ENCODE measurements around the gene STRIT1.
"Not testable (repeated sequence)": the region's sequence is repeated elsewhere in the genome, so short reads cannot be mapped to it uniquely, and the experiment has no call there.

STRIT1 gene

DNA sequence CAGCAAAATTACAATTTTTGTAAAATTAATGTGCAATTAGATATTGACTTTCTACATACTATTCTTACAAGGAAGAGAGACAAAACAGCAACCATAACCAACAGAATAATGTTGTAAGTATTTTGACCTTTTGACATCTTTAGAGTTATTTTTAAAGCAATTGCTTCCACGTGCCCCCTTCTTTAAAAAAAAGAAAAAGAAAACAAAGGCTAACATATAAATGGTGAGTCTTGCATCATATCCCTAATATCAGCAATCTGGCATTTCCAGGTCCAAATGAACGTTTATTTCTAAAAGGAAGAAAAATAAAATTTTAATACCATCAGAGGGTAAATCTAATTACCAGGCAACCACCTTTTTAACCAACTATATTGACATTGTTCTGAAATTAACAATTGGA, 19.3 kb upstream of the STRIT1 start:
- no peak for DNase-seq

DNA sequence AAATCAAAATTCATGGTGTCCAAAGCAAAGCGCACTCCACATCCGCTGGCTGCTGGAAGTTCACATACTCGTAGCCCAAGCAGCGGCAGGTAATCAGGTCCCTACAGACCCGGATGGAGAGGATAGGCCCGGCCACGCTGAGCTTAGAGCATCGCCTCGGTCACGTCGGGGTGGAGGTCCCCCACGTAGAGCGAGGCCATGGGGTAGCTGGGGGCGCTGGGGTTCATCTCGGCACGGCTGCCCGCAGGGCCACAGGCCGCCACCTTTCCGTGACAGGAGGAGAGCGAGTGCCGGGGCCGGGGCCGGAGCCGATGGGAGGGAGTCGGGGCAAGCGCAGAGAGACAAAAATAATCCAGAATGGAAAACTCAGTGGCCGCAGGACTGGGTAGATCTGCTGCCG, 16.1 kb upstream of the STRIT1 start:
- no peak for DNase-seq

DNA sequence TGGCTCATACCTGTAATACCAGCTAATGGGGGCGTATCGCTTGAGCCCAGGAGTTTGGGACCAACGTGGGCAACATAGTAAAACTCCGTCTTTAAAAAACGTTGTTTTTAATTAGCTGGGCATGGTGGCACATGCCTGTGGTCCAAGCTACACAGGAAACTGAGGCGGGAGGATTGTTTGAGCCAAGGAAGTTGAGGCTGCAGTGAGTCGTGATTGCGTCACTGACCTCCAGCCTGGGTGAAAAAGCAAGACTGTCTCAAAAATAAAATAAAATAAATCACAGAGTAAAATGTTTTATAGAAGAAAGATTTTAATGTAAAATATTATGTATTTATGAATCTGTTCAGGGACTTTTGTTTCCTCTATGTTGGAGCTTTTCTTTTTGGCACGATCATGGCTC, 15.3 kb upstream of the STRIT1 start:
- no peak for DNase-seq

DNA sequence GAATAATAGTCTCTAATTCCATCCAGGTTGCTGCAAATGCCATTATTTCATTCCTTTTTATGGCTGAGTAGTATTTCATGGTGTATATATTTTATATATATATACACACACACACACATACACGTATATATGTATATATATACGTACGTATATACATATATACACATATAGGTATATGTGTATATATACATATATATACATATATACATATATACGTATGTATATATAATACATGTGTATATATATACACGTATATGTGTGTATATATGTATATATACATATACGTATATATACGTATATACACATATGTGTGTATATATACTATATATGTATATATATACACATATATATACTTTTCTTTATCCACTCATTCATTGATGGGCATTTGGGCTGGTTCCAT, 13.7 kb upstream of the STRIT1 start:
- no peak for DNase-seq

DNA sequence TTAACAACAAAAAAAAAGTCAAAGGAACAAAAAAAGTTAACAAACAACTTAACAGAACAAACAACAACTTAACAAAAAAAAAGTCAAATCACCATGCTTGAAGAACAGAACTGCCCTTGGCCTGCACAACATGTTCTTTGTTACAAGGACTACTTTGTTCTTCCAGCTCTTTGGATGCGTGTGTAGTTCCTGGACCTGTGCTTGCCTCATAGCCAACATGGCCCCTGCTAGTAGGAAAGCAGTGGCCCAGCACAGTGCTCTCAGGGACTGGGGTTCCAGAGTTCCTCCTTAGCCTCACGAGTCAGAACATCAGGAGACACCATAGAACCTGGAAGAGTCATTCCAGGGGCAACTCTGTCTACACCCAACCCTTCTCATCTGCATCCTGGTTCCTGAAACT, 10.9 kb upstream of the STRIT1 start:
- no peak for DNase-seq

DNA sequence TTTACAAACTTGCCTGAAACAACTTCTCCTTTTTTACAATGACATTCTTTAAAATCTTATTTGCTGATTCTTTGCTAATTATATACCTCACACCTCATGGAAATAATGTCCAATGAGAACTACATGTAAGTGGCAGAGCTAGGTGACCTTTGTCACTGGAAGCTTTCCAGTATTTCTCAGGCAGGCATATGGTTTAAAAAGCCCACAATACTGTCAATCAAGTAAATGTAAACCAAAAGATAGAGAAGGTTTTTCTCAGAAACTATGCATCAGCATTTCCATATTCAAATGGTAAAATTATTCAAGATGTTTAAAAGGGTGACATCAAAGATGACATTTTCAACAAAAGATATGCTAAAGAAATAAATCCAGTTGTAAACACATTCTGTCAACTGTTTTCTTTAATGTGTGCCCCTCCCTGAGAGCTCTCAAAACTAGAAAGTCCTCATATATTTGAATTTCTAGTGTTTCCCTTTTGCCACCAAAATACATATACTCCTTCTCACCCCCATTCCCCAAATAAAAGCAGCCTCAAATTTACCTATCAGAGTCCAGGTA, 10.1 kb upstream of the STRIT1 start:
- DNase-seq, result no peak

DNA sequence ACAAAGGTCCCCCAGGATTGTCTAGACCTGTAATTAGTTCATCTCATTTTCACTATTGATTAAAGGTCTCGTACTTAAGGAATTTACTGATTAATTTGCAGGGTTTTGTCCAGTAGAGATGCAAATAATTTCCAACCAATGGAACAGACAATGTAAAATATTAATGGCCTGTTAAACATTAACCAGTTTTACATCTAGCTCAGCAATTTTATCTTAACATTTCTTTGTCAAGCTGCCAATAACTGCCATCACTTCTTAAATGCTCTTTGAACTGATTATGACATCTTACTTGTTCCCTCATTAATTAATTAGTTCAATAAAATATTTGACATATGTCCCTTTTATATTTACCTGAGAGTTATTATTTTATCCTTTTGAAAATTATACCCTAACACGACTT, 9.4 kb upstream of the STRIT1 start:
- no peak for DNase-seq

DNA sequence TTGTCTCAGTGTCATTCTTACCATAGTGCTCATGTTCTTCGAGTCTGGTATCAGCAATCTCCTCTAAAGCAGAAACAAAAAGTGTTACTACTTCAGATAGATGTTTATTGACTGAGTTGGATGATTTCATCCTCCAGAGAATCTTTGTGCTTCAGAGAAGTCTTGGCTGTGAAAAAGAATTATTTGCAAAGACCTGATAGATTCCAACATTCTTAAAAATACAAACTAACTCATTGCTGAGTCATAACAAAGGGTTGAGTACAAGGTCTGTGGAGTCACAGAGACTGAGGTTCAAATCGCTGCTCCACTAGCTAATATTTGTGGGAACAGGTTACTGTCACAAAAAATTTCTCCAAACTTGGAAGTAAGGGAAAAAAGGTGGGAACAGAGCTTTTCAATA, 9.0 kb upstream of the STRIT1 start:
- no peak for DNase-seq

DNA sequence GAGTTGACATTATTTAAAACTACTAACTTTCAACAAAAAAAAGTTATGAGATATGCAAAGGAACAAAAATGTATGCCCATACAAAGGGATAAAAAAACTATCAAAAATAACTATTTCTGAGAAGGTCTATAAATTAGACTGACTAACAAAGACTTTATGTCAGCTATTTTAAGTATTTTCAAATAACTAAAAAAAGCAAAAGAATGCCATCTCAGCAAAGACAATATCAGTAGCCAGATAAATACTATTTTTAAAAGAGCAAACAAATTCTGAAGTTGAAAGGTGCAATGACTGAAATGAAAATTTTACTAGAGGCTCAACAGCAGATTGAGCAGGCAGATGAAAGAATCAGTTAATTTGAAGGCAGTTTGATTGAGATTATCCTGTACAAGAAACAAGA, 3.6 kb upstream of the STRIT1 start:
- DNase-seq, result no peak

DNA sequence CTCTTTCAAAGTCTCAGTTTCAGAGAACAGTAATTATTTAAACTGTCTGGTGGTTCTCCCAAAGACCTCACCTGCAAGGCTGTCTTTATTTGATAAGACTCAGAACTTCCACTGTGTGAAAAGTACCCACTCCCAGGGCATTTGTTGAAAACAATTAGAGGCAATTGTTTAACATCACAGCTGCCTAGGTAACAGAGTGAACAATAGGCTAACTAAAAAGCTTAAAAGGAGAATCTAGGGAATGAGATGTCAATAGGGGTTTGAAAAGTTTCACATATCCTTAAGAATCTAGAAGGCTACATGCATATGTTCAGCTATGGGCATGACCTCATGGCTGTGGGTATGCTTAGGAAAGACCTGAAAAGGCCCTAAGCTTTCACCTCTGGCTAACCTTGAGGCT, 2.9 kb upstream of the STRIT1 start:
- no peak for DNase-seq

DNA sequence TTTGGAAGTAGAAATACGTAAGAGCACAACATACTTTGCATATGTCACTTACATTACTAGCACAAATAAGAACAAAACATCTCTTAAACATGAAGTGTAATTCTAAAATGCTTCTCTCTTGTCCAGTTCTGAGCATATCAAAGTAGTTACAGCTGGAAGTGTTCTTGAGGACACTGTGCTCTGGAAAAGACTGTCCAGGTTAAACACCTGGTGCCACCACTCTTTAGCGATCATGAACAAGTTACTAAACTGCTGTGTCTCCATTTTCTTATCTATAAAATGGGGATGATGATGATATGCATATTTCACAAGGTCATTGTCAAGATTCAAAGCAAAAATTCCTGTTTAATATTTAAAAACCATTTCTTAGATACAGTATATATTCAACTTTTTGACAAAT, 790 bp downstream of the STRIT1 start:
- DNase-seq, result no peak

DNA sequence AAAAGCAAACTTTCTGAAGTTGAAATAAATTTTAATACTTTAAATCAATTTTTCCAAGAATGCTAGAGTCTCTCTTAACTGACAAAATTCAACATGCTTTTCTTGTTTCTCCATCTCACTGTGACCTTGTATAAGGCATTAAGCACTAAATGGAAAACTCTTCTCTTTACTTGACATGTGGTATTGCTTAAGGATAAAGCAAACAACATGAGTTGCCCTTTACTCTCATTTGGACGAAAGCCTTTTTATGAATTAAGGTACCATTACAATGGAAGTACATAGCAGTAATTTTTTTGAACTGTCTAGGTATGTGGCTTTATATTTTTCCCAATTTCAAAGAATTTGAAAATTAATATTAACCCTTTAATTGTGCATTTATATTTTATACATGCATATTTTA, 1.4 kb downstream of the STRIT1 start:
- no peak for DNase-seq

DNA sequence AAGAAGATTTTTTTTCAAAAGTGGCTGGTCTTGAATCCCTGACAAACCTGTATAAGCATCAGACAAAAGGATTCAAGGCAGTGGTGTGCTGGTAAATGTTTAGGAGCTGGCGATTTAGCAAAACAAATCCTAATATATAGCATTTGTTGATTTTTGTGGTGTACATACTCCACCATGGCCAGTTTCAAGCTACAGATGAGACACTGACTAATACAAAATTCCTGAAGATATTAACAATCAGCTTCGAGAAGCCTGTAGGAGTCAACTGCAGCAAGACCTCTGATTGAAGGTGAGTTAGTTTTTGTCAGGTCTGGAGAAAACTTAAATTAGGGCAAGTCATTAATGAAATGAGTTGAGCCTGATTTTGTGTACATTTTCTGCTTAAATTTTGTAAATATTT, 6.7 kb downstream of the STRIT1 start:
- DNase-seq, result no peak

DNA sequence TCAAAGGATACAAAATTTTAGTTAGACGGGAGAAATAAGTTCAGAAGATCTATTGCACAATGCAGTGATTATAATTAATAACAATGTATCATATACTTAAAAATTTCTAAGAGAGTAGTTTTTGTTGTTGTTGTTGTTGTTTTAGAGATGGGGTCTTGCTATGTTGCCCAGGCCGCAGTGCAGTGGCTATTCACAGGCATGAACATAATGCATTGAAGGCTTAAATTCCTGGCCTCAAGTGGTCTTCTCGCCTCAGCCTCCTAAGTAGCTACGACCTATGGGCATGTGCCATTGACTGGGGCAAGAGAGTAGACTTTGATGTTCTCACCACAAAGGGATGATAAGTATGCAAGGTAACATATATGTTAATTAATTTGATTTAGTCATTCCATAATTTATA, 7.5 kb downstream of the STRIT1 start:
- no peak for DNase-seq

DNA sequence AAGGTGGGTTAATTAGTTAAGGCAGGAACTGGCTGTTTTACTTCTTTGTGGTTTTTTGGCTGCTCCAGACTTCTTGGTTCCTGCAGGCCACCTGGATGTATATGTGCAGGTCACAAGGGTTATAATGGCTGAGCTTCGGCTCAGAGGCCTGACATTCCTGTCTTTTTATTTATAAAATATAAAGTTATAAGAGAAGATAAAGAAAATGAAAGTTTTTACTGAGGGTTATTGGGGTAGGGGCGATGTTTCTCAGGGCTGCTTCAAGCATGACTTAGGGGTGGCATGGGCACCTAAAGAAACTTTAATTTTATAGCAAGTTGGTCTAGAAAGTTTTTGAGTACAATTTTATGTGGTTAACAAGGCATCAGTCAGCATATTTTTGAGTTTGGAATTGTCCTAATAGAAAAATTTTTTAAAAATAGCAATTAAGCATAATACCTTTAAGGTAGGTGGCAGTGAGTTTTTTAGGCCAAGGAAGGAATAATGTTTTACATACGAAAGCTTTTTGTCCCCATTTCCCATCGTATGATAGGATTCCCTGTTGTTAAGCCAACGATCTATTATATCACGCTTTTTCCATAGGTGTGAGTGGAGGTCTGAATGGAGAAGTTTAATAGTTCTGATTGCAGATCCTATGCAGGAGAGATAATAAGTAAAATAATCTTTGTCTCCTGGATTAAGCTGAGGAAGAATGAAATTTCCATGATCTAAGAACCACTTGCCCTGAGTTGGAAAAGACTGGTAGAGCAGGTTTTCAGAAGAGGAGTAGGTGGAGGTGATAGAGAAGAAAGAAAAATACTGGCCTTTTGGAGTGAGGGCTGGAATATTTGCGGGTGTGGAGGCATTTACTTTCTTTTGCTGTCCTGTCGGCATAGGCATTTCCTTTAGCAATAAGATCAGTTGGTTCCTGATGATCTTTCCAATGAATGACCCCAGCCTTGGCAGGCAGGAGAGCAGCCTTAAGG, 10.1 kb downstream of the STRIT1 start:
- DNase-seq, result no peak

DNA sequence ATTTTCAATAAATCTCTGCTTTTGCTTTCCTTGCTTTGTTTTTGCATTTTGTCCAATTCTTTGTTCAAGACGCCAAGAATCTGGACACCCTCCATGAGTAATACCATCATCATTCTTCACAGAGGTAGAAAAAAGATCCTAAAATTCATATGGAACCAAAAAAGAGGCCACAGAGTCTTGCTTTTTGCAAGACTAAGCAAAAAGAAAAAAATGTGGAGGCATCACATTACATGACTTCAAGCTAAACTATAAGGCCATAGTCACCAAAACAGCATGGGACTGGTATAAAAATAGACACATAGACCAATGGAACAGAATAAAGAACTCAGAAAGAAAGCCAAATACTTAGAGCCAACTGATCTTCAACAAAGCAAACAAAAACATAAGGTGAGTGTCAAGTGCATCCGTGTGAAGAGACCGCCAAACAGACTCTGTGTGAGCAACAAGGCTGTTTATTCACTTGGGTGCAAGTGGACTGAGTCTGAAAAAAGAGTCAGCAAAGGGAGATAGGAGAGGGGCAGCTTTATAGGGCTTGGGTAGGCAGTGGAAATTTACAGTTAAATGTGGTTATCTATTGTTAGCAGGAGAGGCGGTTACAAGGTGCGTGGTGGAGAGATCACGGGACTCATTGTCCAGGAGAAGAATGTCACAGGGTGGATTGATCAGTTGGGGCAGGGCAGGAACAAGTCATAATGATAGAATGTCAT, 10.9 kb downstream of the STRIT1 start:
- DNase-seq, result no peak

DNA sequence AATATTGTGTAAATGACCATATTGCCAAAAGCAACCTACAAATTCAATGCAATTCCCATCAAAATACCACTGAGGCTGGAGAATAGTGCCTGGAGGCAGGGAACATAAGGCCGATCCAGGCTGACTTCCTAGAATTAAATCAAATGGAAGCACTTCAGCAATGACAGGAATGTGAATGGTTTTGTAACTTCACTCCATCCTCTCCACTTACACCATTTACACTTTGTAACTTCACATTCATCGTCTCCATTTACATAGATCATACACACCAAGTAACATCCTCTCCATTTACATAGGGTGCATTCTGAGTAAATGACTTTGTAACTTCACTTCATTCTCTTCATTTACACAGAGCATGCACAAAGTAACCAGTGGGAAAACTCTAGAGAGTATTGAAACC, 11.6 kb downstream of the STRIT1 start:
- no peak for DNase-seq

DNA sequence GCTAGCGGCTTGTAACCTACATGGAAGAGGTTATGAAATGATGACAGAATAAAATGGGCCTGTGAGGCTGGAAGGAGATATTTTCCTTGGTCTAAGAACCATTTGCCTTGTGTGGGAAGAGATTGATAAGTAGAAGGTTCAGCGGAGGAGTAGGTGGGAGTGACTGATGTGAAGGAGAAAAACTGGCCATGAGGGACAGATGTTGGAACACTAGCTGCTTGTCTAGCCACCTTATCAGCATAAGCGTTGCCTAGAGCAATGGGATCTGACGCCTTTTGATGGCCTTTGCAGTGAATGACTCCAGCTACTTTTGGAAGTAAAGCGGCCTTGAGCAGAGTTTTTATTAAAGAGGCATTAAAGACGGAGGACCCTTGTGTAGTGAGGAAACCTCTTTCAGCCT, 17.4 kb downstream of the STRIT1 start:
- not testable (repeated sequence) for DNase-seq

DNA sequence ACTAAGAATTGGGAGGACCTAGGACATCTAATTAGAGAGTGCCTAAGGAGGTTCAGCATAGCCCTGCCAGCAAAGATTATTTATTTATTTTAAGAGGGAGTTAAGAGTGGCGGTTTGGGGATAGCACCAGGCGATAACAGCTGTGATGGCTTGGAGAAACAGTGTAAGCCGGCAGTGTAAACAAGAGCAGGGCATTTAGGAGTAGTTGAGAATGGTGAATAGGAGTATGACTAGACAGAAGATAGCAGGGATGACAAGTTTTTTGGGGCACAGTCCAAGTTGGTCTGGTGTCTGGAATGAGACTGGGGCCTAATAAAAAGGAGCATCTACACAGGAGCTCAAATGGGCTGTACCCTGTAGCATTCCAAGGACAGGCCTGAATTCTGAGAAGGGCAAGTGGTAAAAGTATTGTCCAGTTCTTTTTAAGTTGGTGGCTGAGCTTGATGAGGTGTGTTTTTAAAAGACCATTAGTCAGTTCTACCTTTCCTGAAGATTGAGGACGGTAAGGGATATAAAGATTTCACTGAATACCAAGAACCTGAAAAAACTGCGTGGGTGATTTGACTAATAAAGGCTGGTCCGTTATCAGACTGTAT, 18.2 kb downstream of the STRIT1 start:
- DNase-seq, result not testable (repeated sequence)

DNA sequence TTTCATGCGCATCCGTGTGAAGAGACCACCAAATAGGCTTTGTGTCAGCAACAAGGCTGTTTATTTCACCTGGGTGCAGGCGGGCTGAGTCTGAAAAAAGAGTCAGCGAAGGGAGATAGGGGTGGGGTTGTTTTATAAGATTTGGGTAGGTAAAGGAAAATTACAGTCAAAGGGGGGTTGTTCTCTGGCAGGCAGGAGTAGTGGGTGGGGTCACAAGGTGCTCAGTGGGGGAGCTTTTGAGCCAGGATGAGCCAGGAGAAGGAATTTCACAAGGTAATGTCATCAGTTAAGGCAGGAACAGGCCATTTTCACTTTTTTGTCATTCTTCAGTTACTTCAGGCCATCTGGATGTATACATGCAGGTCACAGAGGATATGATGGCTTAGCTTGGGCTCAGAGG, 19.0 kb downstream of the STRIT1 start:
- DNase-seq, result not testable (repeated sequence)

DNA sequence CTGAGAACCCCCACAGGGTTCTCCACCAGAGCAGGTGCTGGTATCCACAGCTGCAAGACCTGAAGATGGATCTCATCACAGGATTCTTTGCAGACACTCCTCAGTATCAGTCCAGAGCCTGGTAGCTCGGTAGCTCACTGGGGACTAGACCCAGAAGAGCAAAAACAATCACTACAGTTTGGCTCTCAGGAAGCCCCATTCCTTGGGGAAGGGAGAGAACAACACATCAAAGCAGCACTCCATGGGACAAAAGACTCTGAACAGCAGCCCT, 22.2 kb downstream of the STRIT1 start:
- no peak for DNase-seq

DNA sequence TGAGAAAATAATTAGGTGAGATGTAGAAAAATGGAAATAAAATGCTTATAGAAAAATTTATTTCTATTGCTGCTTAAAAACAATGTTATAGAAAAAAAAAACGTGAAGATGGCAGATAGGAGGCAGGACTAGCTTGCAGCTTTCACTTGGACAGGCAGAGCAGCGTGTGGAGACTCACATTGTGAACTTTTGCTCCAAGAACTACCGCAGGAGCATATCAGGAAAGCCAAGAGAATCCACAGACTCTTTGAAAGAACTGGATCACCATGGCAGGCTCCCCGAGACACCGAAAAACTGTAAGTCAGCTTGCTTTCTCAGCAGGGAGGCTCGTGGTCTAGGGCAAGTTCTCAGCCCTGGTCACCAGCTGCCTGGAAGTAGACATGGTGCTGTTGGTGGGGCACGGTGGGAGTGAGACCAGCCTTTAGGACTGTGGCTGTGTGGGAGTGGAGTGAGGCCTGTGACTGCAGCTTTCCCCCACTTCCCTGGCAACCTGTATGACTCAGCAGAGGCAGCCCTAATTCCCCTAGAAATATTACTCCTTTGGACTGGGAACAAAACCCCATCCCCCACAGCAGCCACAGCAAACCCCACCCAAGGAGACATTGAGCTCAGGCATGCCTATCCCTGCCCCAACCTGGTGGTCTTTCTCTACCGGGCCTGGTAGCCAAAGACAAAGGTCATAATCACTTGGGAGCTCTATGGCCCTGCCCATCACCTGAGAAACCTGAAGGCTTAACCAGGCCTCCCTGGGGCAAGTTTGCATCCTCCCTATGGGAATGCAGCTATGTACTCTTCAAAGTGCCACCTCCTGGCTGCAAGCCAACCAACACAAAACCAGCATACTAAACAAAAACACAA, 22.8 kb downstream of the STRIT1 start:
- DNase-seq, result no peak

DNA sequence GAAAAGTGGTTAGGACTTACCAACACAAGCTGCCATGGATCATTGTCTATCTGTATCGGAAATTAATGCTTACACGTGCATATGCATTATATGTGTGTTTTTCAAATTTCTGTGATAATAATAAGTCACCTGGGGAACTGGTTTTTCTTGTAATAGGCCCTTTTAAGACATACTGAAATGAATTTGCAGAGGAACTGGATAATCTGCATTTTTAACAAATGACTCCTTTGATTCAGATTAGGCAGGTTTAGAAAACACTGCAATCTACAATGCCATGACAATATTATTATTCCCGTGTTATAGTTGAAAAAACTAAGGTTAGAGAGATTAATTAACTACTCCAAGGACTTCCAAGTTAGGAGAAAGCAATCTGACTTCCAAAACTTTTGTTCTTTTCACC, 23.4 kb downstream of the STRIT1 start:
- no peak for DNase-seq
